NCI-H1930 (cell line): ENCODE data around the gene CYRIA.

Experiments
- DNase-seq, 2 experiments: peaks; one replicate each; lab custom pipeline; 2025; lab: John Stamatoyannopoulos, UW

CYRIA gene

DNA sequence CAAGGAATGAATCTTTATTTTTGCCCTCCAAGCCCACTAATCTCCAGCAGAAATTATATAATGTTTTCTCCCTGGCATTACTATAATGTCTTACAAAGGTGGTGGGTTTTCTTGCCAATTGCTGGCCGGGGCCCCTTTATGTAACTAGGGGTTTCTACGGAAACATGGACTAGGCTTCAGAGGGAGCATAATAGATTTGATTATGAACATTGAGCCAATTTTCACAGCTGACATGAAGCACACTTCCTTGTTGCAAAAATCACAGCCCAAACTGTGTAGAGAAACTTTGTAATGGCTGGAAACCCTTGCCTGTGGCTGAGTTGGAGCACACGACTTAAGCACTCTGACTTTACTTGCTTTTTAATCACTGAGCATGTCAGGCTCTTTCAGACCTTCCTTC is 3.8 kb upstream of the CYRIA start:
- no peak for DNase-seq

- no peak for DNase-seq
Measured at GRCh38 chr2:16666449-16666801, 791 bp upstream of the CYRIA start.

DNA sequence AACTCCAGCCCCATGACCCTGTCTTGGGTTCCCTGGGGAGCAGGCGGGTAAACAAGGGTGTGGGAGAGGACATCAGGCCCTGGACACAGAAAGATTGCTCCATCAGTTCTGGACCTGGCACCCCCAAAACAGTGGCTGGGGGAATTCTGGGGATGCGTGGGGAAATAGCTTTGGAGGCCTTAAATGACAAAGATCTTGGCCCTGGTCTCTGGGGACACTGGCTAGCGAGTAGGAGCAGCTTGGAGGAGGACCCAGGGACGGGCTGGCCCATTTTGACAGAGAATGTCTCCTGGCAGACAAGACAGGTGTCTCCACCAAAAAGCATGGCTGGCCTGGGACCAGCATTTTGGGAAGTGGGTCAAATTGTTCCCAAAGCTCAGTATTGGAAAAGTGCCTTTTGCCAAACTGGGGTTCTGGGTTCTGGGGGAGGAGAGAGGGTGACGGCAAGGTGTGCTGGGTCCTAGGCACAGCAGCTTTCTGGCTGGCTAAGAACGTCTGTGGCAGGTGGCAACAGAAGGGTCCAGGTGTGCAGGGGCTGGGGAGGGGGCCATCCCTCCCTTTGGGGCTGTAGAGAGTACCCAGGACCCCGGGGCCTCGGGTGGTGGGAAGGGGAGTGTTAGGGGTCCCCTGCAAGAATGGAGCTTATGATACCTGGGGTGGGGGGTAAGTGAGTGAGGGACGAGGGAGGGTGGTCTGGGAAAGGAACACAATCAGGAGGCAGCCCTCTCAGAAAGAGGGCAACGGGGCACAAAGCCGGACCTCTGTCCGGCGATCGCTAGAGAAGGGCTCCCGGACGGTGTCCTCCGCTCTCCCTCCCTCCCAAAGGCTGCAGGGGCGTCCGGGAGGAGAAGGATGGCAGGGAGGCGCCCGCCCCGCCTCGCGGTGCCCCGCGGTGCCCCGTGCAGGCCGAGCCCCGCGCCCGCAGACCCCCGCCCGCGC is 556 bp downstream of the CYRIA start:
- no peak for DNase-seq

- DNase-seq, result no peak
Measured at GRCh38 chr2:16664052-16664731, 1.4 kb downstream of the CYRIA start.

DNA sequence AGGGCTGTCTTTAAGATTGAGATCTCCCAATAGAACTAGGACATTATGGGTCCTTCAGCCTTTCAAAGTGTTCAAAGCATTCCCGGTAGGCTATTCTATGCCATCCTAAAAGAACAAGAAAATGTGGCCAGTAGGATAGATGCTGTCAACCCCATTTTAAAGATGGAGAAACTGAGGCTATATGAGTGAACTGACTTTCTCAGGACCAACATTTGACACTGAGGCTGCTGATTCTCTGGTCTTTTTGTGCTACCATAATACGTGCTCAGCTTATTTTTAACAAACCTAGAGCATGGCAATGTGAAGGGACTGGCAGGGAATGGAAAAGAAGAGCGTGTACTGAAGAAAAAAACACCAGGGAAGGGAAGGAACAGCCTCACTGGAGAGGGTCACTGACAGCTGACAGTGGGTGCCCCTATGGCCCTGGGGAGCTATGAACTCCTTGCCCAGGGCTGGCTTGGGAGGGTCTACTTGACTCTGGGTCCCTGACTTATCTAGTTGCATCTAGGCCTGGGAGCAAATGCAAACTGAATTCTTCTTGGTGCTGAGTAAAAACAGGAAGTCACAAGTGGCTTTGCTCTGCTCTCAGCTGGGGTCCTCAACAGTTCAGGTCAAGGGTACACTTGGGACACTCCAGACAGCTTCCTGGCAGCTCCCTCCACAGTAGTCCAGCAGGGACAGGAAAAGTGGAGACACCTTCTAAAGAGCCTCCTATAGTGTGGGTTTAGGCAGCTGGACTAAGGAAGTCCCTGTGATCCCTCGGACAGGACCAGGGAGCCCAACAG is 2.3 kb downstream of the CYRIA start:
- no peak for DNase-seq

- no peak for DNase-seq
Measured at GRCh38 chr2:16661936-16662839, 3.4 kb downstream of the CYRIA start.

GRCh38 chr2:16661526-16661925 is 4.1 kb downstream of the CYRIA start:
- DNase-seq, result no peak

- DNase-seq, result no peak
Measured at GRCh38 chr2:16660556-16660955, 5.1 kb downstream of the CYRIA start.

- no peak for DNase-seq
Measured at GRCh38 chr2:16660114-16660513, 5.5 kb downstream of the CYRIA start.

GRCh38 chr2:16658076-16658739 is 7.4 kb downstream of the CYRIA start:
- no peak for DNase-seq

- no peak for DNase-seq
Measured at GRCh38 chr2:16657671-16658070, 8.0 kb downstream of the CYRIA start.

DNA sequence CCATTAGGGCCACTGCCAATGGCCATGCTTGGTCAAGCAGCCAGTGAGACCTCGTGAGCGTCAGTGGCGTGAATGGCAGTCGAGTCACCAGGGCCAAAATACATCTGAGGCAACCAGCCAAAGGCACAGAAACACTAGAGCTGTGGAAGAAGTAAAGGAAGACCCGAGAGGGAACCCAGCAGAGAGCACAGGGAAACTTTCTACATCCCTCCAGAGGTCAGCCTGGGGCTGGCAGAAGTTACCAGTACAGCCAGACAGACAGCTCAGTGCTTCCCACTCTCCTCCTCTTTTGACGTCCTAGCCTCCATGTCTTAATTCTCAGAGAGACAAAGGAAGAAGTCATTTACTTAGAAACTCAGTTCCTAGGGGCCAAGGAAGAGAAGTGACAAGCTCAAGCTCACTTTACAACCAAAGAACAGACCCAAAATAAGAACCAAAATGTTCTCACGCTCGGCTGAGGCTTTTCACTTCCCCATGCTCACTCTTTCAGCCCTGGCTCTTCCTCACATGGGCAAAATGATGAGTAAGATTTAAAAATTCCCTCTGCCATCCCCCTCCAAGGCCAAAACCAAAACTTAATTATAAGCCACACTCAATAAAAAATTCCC is 8.7 kb downstream of the CYRIA start:
- DNase-seq, result no peak

- DNase-seq, result no peak
Measured at GRCh38 chr2:16655905-16656642, 9.6 kb downstream of the CYRIA start.

- no peak for DNase-seq
Measured at GRCh38 chr2:16655445-16655837, 10.2 kb downstream of the CYRIA start.

GRCh38 chr2:16654833-16655444 is 10.7 kb downstream of the CYRIA start:
- DNase-seq, result no peak

DNA sequence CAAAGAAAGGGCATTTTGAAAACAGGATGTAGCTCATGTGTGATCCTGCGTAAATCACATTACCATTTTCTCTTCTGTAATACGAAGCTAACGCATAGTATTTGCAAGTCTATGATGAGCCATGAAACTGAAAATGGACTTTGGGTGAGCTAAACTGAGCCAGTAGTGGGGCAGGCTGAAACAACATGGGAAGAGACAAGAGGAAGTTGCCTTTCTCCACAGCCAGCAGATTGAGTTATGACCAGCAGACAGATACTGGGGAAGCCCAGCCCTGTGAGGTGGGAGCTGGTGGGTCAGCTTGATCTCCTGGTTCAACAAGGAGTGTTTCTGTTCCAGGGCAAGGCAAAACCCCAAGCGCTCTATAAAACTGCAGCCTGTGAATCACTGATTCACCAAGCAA is 11.8 kb downstream of the CYRIA start:
- DNase-seq, result no peak

DNA sequence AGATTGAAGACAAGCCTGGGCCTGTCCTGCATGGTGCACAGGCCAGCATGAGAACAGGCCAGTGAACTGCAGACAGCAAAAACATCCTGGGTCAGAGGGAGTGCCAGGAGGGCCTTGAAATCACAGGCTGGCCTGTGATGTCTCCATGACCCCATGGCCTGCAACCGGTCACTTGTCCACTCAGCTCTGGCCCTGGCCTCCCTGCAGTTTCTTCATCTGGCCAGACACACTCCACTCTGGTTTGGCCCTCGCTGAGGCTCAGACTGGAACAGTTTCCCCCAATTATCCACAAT is 12.6 kb downstream of the CYRIA start:
- DNase-seq, result no peak

DNA sequence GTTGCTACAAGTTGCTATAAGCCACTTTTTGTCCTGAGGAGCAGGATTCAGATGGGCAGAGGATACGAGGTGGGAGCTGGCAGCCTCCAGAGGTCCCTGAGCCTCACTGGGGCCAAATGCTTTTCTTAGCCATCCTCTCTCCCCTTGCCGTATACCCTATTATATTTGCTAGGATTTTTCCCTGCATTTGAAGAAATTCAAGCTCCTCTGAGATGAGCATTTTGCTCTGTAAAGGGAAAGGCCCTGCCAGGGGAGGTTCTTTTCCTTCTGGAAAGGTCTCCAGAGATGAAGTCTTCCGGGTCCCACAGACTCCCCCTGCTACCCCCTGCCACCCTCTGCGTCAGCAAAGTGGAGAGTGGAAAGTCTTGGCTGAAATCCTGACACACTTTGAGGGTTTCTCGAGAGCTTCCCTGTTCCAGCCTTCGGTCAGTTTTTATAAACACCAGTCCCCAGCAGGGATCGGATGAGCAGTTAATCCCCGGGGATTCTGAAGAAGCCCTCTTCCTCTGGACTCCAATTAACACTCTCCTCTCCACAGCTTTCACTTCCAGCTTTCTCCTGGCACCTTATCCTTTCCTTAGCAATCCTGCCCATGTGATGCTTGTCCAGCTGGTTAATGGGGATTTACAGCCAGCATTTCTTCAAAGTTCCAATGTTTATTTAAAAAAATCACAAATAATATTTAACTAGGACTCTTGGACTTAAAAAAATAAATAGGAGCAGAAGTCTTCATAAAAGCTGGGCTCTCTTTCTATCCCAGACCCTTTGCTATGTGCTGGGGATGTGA is 13.1 kb downstream of the CYRIA start:
- DNase-seq, result no peak
